H1 (cell line): ENCODE data around the gene GPC3. TPM values are rescaled to one million over a fixed set of nuclear protein-coding genes. Genes with fewer than 3 reads are reported as not detected.

Experiments used
- CTCF ChIA-PET: fragments of 300-600 bp; sonication (Branson Sonifier 250); formaldehyde crosslinking; loops from one replicate; lab custom pipeline; 2021; ENCODE audit not compliant: partially characterized antibody; lab: Charles Lee
- POLR2A ChIA-PET: fragments of 300-600 bp; sonication (Branson Sonifier 250); formaldehyde crosslinking; loops from one replicate; lab custom pipeline; 2021; ENCODE audit warnings: inconsistent platforms; ENCODE audit not compliant: partially characterized antibody; lab: Charles Lee
- DNase-seq, 2 experiments: peaks; one replicate each; pipeline versions ENCODE4 v3.0.0 to v3.0.0-alpha.2; 2010 to 2022; ENCODE audit warnings: low spot score in 2 of 2, low read depth in 1 of 2, mixed read lengths in 1 of 2
- FAIRE-seq: peaks from 2 replicates; lab custom pipeline; 2011; peaks lifted over from hg19 to GRCh38; lab: Jason Lieb, UNC
- H2AFZ ChIP-seq: 2 replicates; pipeline ENCODE4 v1.8.1; 2012; ENCODE audit warnings: low read length, inconsistent platforms
- H2AK5ac ChIP-seq: 2 replicates; pipeline ENCODE4 v1.6.1; 2013; ENCODE audit warnings: low read depth, low read length
- H2BK120ac ChIP-seq: replicated peaks from 2 replicates; pipeline ENCODE3; 2013; ENCODE audit warnings: low read depth, low read length, inconsistent platforms
- H2BK12ac ChIP-seq: 2 replicates; pipeline ENCODE4 v1.6.1; 2013; ENCODE audit warnings: low read depth, low read length
- H2BK15ac ChIP-seq: 2 replicates; pipeline ENCODE4 v1.6.1; 2013; ENCODE audit warnings: low read length
- H2BK20ac ChIP-seq: 2 replicates; pipeline ENCODE4 v1.6.1; 2013; ENCODE audit warnings: low read length
- H2BK5ac ChIP-seq: 2 replicates; pipeline ENCODE4 v1.6.1; 2013; ENCODE audit warnings: low read depth, low read length
- H3K14ac ChIP-seq: 2 replicates; pipeline ENCODE4 v1.6.1; 2013; ENCODE audit warnings: inconsistent platforms; ENCODE audit not compliant: insufficient read length
- H3K18ac ChIP-seq: 2 replicates; pipeline ENCODE4 v1.6.1; 2013; ENCODE audit warnings: low read length; ENCODE audit errors: extremely low read depth
- H3K23ac ChIP-seq: 2 replicates; pipeline ENCODE4 v1.6.1; 2013; ENCODE audit warnings: inconsistent platforms; ENCODE audit not compliant: insufficient read length
- H3K23me2 ChIP-seq: 2 replicates; pipeline ENCODE4 v1.6.1; 2013; ENCODE audit warnings: low read depth, low read length
- H3K27ac ChIP-seq: 2 replicates; pipeline ENCODE4 v1.6.1; 2011; ENCODE audit warnings: low read depth, low read length, inconsistent platforms
- H3K27me3 ChIP-seq, 4 experiments: replicated peaks in 1 of 4; 1 replicate in 1 of 4; 2 replicates in 3 of 4; pipeline versions ENCODE4 v1.6.1 to v1.8.1; 2011 to 2013; ENCODE audit warnings: low read length in 3 of 4, mild to moderate bottlenecking in 3 of 4, inconsistent platforms in 2 of 4, mixed read lengths in 2 of 4, moderate library complexity in 1 of 4; ENCODE audit not compliant: control insufficient read depth in 3 of 4, insufficient read depth in 3 of 4; ENCODE audit errors: extremely low read depth in 1 of 4
- H3K36me3 ChIP-seq, 4 experiments: 2 replicates each; pipeline versions ENCODE4 v1.6.1 to v1.8.1; 2011 to 2013; ENCODE audit warnings: mild to moderate bottlenecking in 4 of 4, low read length in 3 of 4, moderate library complexity in 2 of 4, control low read depth in 1 of 4, inconsistent platforms in 1 of 4; ENCODE audit not compliant: insufficient read depth in 4 of 4, control insufficient read depth in 2 of 4
- H3K4ac ChIP-seq: replicated peaks from 2 replicates; pipeline ENCODE3; 2013; ENCODE audit warnings: low read length, low read depth, mixed read lengths, inconsistent platforms; ENCODE audit not compliant: insufficient read length
- H3K4me1 ChIP-seq, 4 experiments: replicated peaks in 1 of 4; 1 replicate in 1 of 4; 2 replicates in 3 of 4; pipeline versions ENCODE4 v1.6.1 to v1.8.1; 2011 to 2013; ENCODE audit warnings: low read length in 3 of 4, inconsistent platforms in 2 of 4, mixed read lengths in 1 of 4; ENCODE audit not compliant: insufficient read depth in 4 of 4, control insufficient read depth in 3 of 4
- H3K4me2 ChIP-seq, 2 experiments: 2 replicates each; pipeline versions ENCODE4 v1.6.1 to v1.8.1; 2011 to 2013; ENCODE audit warnings: low read depth in 2 of 2, low read length in 2 of 2, control low read depth in 1 of 2, inconsistent platforms in 1 of 2, mild to moderate bottlenecking in 1 of 2; ENCODE audit not compliant: insufficient read depth in 1 of 2
- H3K4me3 ChIP-seq, 4 experiments: fragments of 200-600, 300-600 bp in 1 of 4; sonication (generic), shearing (Covaris generic), sonication (Bioruptor Twin) in 1 of 4; 2 replicates each; pipeline versions ENCODE4 v1.5.1 to v1.8.1; 2011 to 2016; ENCODE audit warnings: low read length in 4 of 4, low read depth in 3 of 4, control low read depth in 2 of 4, inconsistent platforms in 2 of 4, mild to moderate bottlenecking in 2 of 4, mixed read lengths in 1 of 4, moderate library complexity in 1 of 4; ENCODE audit not compliant: insufficient read depth in 2 of 4; ENCODE audit errors: extremely low read depth in 1 of 4
- H3K56ac ChIP-seq: replicated peaks from 2 replicates; pipeline ENCODE3; 2013; ENCODE audit warnings: low read depth, mild to moderate bottlenecking, mixed read lengths, low read length, inconsistent platforms; ENCODE audit not compliant: insufficient read length
- H3K79me1 ChIP-seq: 2 replicates; pipeline ENCODE4 v1.6.1; 2013; ENCODE audit warnings: low read depth, low read length, control low read depth
- H3K79me2 ChIP-seq, 2 experiments: 2 replicates each; pipeline versions ENCODE4 v1.6.1 to v1.8.1; 2012 to 2013; ENCODE audit warnings: low read length in 2 of 2, mild to moderate bottlenecking in 2 of 2, inconsistent platforms in 1 of 2; ENCODE audit not compliant: insufficient read depth in 2 of 2, control insufficient read depth in 1 of 2
- H3K9ac ChIP-seq, 4 experiments: replicated peaks in 1 of 4; 1 replicate in 1 of 4; 2 replicates in 3 of 4; pipeline versions ENCODE4 v1.6.1 to v1.8.1; 2011 to 2013; ENCODE audit warnings: low read depth in 3 of 4, low read length in 3 of 4, control low read depth in 2 of 4, mild to moderate bottlenecking in 2 of 4, moderate library complexity in 2 of 4, inconsistent platforms in 1 of 4; ENCODE audit errors: extremely low read depth in 1 of 4
- H3K9me3 ChIP-seq, 2 experiments: 2 replicates each; pipeline versions ENCODE4 v1.6.1 to v1.8.1; 2012 to 2013; ENCODE audit warnings: mild to moderate bottlenecking in 2 of 2, moderate library complexity in 2 of 2, control low read depth in 1 of 2, inconsistent platforms in 1 of 2, low read depth in 1 of 2, low read length in 1 of 2, mixed read lengths in 1 of 2; ENCODE audit not compliant: insufficient read depth in 2 of 2
- H4K20me1 ChIP-seq, 2 experiments: replicated peaks in 1 of 2; 2 replicates each; pipeline versions ENCODE3 to v1.8.1; 2011 to 2013; ENCODE audit warnings: inconsistent platforms in 2 of 2, low read length in 2 of 2, mild to moderate bottlenecking in 1 of 2; ENCODE audit not compliant: insufficient read depth in 2 of 2, control insufficient read depth in 1 of 2
- H4K5ac ChIP-seq: 2 replicates; pipeline ENCODE4 v1.6.1; 2013; ENCODE audit warnings: low read length, low read depth, mixed read lengths, inconsistent platforms; ENCODE audit not compliant: insufficient read length
- H4K8ac ChIP-seq: 2 replicates; pipeline ENCODE4 v1.8.0; 2013; ENCODE audit warnings: mild to moderate bottlenecking, moderate library complexity, low read length, inconsistent platforms; ENCODE audit not compliant: insufficient read depth; ENCODE audit errors: extremely low read depth
- H4K91ac ChIP-seq: replicated peaks from 2 replicates; pipeline ENCODE3; 2013; ENCODE audit warnings: low read length, mixed read lengths, inconsistent platforms; ENCODE audit not compliant: insufficient read length
- BCL11A ChIP-seq, 2 experiments: IDR thresholded peaks; one replicate each; pipeline ENCODE4 v1.6.1; 2011; ENCODE audit warnings: low read depth in 2 of 2, low read length in 2 of 2, mild to moderate bottlenecking in 2 of 2
- BRCA1 ChIP-seq: IDR thresholded peaks from 2 replicates; pipeline ENCODE4 v1.6.1; 2012; ENCODE audit warnings: low read depth, low read length, improper control_type of control experiment
- CBX8 ChIP-seq: fragments of 300-800, 300-1000 bp; sonication (generic); IDR thresholded peaks from 2 replicates; pipeline ENCODE4 v1.7.1; 2016; ENCODE audit warnings: low read depth, low read length, borderline replicate concordance
- FOSL1 ChIP-seq: IDR thresholded peaks from 2 replicates; pipeline ENCODE4 v1.6.1; 2011; ENCODE audit warnings: mild to moderate bottlenecking, low read depth, low read length, moderate library complexity; ENCODE audit not compliant: insufficient read depth
- HDAC2 ChIP-seq, 2 experiments: fragments of 300-600 bp in 1 of 2; sonication (generic) in 1 of 2; IDR thresholded peaks; 2 replicates each; pipeline ENCODE4 v1.6.1; 2011 to 2012; ENCODE audit warnings: low read depth in 2 of 2, low read length in 2 of 2, mild to moderate bottlenecking in 2 of 2, moderate library complexity in 2 of 2, borderline replicate concordance in 1 of 2, inconsistent platforms in 1 of 2
- JUND ChIP-seq: IDR thresholded peaks from 2 replicates; pipeline ENCODE4 v1.6.1; 2011; ENCODE audit warnings: mild to moderate bottlenecking, improper control_type of control experiment, low read length
- KDM4A ChIP-seq: IDR thresholded peaks from one replicate; pipeline ENCODE4 v1.7.1; 2012; ENCODE audit warnings: low read depth, mild to moderate bottlenecking, moderate library complexity, low read length, inconsistent platforms; ENCODE audit not compliant: severe bottlenecking
- NANOG ChIP-seq: IDR thresholded peaks from 2 replicates; pipeline ENCODE4 v1.6.1; 2011; ENCODE audit warnings: low read length, low read depth, mild to moderate bottlenecking, inconsistent platforms; ENCODE audit not compliant: insufficient read depth, poor library complexity, severe bottlenecking
- SIRT6 ChIP-seq: IDR thresholded peaks from one replicate; pipeline ENCODE4 v1.7.1; 2012; ENCODE audit warnings: low read length, inconsistent platforms
- SP2 ChIP-seq: IDR thresholded peaks from 2 replicates; pipeline ENCODE4 v1.6.1; 2012; ENCODE audit warnings: mild to moderate bottlenecking, low read length, inconsistent platforms
- TAF7 ChIP-seq: optimal IDR thresholded peaks from 2 replicates; pipeline ENCODE3; 2011; ENCODE audit warnings: low read depth, mild to moderate bottlenecking, inconsistent platforms, low read length, moderate library complexity, borderline replicate concordance
- TBP ChIP-seq: IDR thresholded peaks from 2 replicates; pipeline ENCODE4 v1.6.1; 2011; ENCODE audit warnings: low read depth, low read length, improper control_type of control experiment
- TEAD4 ChIP-seq: IDR thresholded peaks from 2 replicates; pipeline ENCODE4 v1.6.1; 2012; ENCODE audit warnings: low read depth, low read length, inconsistent platforms, mixed read lengths
- WGBS, 2 experiments: shearing (Covaris generic) in 1 of 2; methylation state at CpG; one replicate each; pipeline versions ENCODE4 v1.1.6 to v1.1.7; 2013 to 2015; ENCODE audit warnings: low lambda C conversion rate in 2 of 2, mixed read lengths in 2 of 2, inconsistent platforms in 1 of 2, low coverage in 1 of 2, missing lambda C conversion rate in 1 of 2; ENCODE audit not compliant: insufficient replicate concordance in 2 of 2, insufficient coverage in 1 of 2, insufficient read length in 1 of 2; ENCODE audit errors: extremely low coverage in 1 of 2, missing lambda C conversion rate in 1 of 2; 5-methylcytosine and 5-hydroxymethylcytosine counted together
- polyA plus RNA-seq, 7 experiments: library from polyadenylated mRNA; depleted of rRNA in 3 of 7; stranded (reverse) in 5 of 7; unstranded in 2 of 7; fragments of >200 nt in 5 of 7; fragments of 200-250 nt in 2 of 7; gene quantifications; 1 replicate in 5 of 7; 2 replicates in 1 of 7; 4 replicates in 1 of 7; pipeline versions ENCODE4 v1.2.1 to v1.2.3, GENCODE V29; 2011 to 2013; ENCODE audit warnings: missing spikeins in 2 of 7, mixed read lengths in 2 of 7
- total RNA-seq: library from RNA; stranded (reverse); fragmentation: NEBNext Ultra II Directional; extraction: Animal tissue kit (Norgen Biotek cat#: 25700); gene quantifications from 2 replicates; pipeline ENCODE4 v1.2.1, GENCODE V29; 2021
- TF ChIP-seq, protein P1 (sequence below): IDR thresholded peaks from 2 replicates; pipeline ENCODE4 v1.6.1; 2011; ENCODE audit warnings: low read length, improper control_type of control experiment

Gene GPC3
- total and polyA plus RNA-seq, 2 of the 8 experiments (the other 6 are each of a cell fraction or from before 2014, with no cell fraction given), result 64.8 to 71.9 TPM

DNA sequence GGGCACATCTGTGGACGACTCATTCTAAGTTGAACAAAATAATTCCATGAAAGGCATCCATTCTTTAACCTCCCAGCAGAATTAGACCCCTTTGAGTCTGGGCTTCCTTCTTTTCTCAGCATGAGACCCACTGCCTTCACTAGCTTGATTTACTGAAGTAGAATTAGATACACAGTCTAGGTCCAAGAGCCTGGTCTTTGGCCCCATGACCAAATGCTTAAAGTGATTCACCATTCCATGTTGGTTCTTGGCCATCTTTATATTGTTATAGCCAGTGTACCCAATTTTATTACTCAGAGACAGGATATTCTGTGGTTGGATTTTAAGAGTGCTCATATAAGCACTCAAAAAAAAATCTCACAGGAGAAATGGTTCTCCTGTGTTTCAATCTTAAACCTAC lies 414.8 kb downstream of the GPC3 start:
- FAIRE-seq, result no peak
- CTCF ChIA-PET, result no interaction called here
- TF ChIP-seq HDAC2 (IDR thresholded peaks at IDR 0.05; ENCODE audit: borderline replicate concordance in 1 of 2, low read depth in 2 of 2, low read length in 2 of 2), result no peak
- TF ChIP-seq TEAD4, result no peak
- TF ChIP-seq CBX8, result no peak
- TF ChIP-seq BCL11A (IDR thresholded peaks at IDR 0.05; ENCODE audit: low read depth in 2 of 2, low read length in 2 of 2), result no peak
- TF ChIP-seq, protein P1, sequence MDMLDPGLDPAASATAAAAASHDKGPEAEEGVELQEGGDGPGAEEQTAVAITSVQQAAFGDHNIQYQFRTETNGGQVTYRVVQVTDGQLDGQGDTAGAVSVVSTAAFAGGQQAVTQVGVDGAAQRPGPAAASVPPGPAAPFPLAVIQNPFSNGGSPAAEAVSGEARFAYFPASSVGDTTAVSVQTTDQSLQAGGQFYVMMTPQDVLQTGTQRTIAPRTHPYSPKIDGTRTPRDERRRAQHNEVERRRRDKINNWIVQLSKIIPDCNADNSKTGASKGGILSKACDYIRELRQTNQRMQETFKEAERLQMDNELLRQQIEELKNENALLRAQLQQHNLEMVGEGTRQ, result no peak
- no peak for TF ChIP-seq TBP
- no peak for TF ChIP-seq KDM4A
- no peak for TF ChIP-seq BRCA1
- TF ChIP-seq SIRT6, result no peak
- TF ChIP-seq TAF7, result no peak
- TF ChIP-seq FOSL1, result no peak
- no peak for TF ChIP-seq NANOG
- no peak for TF ChIP-seq JUND
- TF ChIP-seq SP2, result no peak

More for the DNA sequence above, 414.8 kb downstream of the GPC3 start:
- Histone ChIP-seq H4K5ac (no peak overlapping the region), H3K14ac (no peak overlapping the region), H3K79me1 (no peaks in the 10 kb centered on the region), H2BK120ac (no peak overlapping the region), H2BK12ac (no peak overlapping the region), H3K4ac (no peak overlapping the region), H2BK5ac (no peak overlapping the region), H3K56ac (no peak overlapping the region), H3K23ac (no peak overlapping the region), H3K27me3 (no peaks in the 10 kb centered on the region), H3K4me2 (no peak overlapping the region), H3K18ac (no peak overlapping the region), H2BK15ac (no peak overlapping the region), H3K79me2 (no peaks in the 10 kb centered on the region), H3K23me2 (no peaks in the 10 kb centered on the region), H3K4me1 (no peaks in the 10 kb centered on the region), H3K9me3 (no peaks in the 10 kb centered on the region), H3K27ac (no peak overlapping the region), H3K9ac (no peak overlapping the region), H3K36me3 (no peaks in the 10 kb centered on the region), H4K8ac (no peak overlapping the region), H2BK20ac (no peak overlapping the region), H2AFZ (no peak overlapping the region), H4K20me1 (no peaks in the 10 kb centered on the region), H4K91ac (no peak overlapping the region), H2AK5ac (no peak overlapping the region), H3K4me3 (no peak overlapping the region)
- POLR2A ChIA-PET, result no interaction called here
- WGBS, 2 experiments, result 92% methylated on average over 1 of the region's 1 CpG; no CpG with 5 or more reads in 1 of the 2 experiments
- DNase-seq, result no peak
